SW 1271 (cell line): ENCODE data around the gene HADHB.
"Not testable (repeated sequence)": the region's sequence is repeated elsewhere in the genome, so short reads cannot be mapped to it uniquely, and the experiment has no call there.

Source experiments
- DNase-seq, 2 experiments: peaks; one replicate each; lab custom pipeline; 2025; lab: John Stamatoyannopoulos, UW

Gene HADHB

GRCh38 chr2:26329083-26329482 is 84.3 kb downstream of the HADHB start:
- not testable (repeated sequence) for DNase-seq

- DNase-seq = peak; percentile 36 to 80
These were observed 85.4 kb downstream of the HADHB start for GRCh38 chr2:26330114-26330549.

GRCh38 chr2:26330604-26331003 is 85.9 kb downstream of the HADHB start:
- DNase-seq = no peak

- not testable (repeated sequence) for DNase-seq
These were observed 86.6 kb downstream of the HADHB start for GRCh38 chr2:26331321-26331720.

GRCh38 chr2:26333293-26333692 is 88.6 kb downstream of the HADHB start:
- no peak for DNase-seq

GRCh38 chr2:26335231-26335630 is 90.5 kb downstream of the HADHB start:
- DNase-seq = no peak

- no peak for DNase-seq
These were observed 92.0 kb downstream of the HADHB start for GRCh38 chr2:26336719-26337118.

- no peak for DNase-seq
These were observed 92.6 kb downstream of the HADHB start for GRCh38 chr2:26337298-26337697.
